ENCODE measurements around the gene MIA3. TPM values are rescaled to one million over a fixed set of nuclear protein-coding genes. Genes with fewer than 3 reads are reported as not detected.
A peak's percentile ranks its signal among the peaks of the same experiment; 100 is the strongest.

The MIA3 gene, protein sequence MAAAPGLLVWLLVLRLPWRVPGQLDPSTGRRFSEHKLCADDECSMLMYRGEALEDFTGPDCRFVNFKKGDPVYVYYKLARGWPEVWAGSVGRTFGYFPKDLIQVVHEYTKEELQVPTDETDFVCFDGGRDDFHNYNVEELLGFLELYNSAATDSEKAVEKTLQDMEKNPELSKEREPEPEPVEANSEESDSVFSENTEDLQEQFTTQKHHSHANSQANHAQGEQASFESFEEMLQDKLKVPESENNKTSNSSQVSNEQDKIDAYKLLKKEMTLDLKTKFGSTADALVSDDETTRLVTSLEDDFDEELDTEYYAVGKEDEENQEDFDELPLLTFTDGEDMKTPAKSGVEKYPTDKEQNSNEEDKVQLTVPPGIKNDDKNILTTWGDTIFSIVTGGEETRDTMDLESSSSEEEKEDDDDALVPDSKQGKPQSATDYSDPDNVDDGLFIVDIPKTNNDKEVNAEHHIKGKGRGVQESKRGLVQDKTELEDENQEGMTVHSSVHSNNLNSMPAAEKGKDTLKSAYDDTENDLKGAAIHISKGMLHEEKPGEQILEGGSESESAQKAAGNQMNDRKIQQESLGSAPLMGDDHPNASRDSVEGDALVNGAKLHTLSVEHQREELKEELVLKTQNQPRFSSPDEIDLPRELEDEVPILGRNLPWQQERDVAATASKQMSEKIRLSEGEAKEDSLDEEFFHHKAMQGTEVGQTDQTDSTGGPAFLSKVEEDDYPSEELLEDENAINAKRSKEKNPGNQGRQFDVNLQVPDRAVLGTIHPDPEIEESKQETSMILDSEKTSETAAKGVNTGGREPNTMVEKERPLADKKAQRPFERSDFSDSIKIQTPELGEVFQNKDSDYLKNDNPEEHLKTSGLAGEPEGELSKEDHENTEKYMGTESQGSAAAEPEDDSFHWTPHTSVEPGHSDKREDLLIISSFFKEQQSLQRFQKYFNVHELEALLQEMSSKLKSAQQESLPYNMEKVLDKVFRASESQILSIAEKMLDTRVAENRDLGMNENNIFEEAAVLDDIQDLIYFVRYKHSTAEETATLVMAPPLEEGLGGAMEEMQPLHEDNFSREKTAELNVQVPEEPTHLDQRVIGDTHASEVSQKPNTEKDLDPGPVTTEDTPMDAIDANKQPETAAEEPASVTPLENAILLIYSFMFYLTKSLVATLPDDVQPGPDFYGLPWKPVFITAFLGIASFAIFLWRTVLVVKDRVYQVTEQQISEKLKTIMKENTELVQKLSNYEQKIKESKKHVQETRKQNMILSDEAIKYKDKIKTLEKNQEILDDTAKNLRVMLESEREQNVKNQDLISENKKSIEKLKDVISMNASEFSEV (N-terminal part only)
- total RNA-seq (10 to 100 TPM; 50.2 to 71.1 (median 61.4) TPM), polyA plus RNA-seq (10 to 100 TPM; 20.2 to 48.6 TPM)
- long read RNA-seq, donor 1, full-length matches to known transcripts: 3 of 24 reads
- long read RNA-seq, donor 1, partial matches to known transcripts: 8 of 24 reads
- long read RNA-seq, donor 1, other reads (novel, unspliced or antisense): 13 of 24 reads
- long read RNA-seq, donor 2, full-length matches to known transcripts: 3 of 65 reads
- long read RNA-seq, donor 2, partial matches to known transcripts: 42 of 65 reads
- long read RNA-seq, donor 2, other reads (novel, unspliced or antisense): 20 of 65 reads
- long read RNA-seq, donor 3, partial matches to known transcripts: 10 of 27 reads
- long read RNA-seq, donor 3, other reads (novel, unspliced or antisense): 17 of 27 reads

- intact Hi-C loops (cut with DNase I): loop anchor here in 2 of 10 donors (2.0 kb wide), 2 partner anchors 23 to 29 kb away; partner anchors contain the start of gene TAF1A (in 1 of the 2)
- peak within 1 kb of the TSS; percentile 75 to 99 (median 96) for H3K4me3 ChIP-seq
- peaks cover 0 to 16% (median 10%) of the 10 kb centered on the region in 12 donors for H3K4me1 ChIP-seq
- 0 to 1% (median 1%) methylated on average over 21 to 81 of the region's 81 CpGs for WGBS, 4 donors
- no peaks in the 10 kb centered on the region for H3K9me3 ChIP-seq
- H3K27ac ChIP-seq: peak within 1 kb of the TSS in 11 of 12 donors; percentile 65 to 87 (median 74)
- peaks cover 0 to 22% (median 16%) of the 10 kb centered on the region in 9 donors for H3K36me3 ChIP-seq
- peaks cover 0 to 12% (median 0%) of the 10 kb centered on the region in 9 donors for H3K27me3 ChIP-seq
- ATAC-seq (peak; percentile 49 to 87 (median 82)), DNase-seq (peak in 4 of 5 donors; percentile 85 to 93 (median 88))
- TF ChIP-seq CTCF (IDR thresholded peaks at IDR 0.05): no peak
- peak in 1 of 2 donors; percentile 19 for TF ChIP-seq POLR2A (IDR thresholded peaks at IDR 0.05)
Observed at GRCh38 chr1:222618001-222618879, at the start of gene MIA3. Gene MIA3 (plus strand): TSS chr1:222618097. CDS start chr1:222618111, 14 bp downstream.

DNA sequence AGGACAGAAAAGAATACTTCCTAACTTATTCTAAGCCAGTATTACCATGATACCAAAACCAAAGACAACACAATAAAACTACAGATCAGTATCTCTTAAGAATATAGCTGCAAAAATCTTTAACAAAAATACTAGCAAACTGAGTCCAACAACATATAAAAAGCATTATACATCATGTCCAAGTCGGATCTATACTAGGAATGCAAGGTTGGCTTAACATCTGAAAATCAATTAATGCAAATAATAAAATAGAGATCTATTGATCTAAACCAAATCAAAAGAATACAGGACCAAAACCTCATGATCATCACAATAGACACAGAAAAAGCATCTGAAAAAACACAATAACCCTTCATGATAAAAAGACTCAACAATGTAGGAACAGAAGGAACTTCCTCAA is 47.1 kb upstream of the MIA3 start:
- Histone ChIP-seq H3K27ac (no peak overlapping the region), H3K4me1 (no peaks in the 10 kb centered on the region), H3K4me3 (no peak overlapping the region), H3K9me3 (peaks cover 0 to 10% (median 0%) of the 10 kb centered on the region in 12 donors), H3K36me3 (peaks cover 0 to 68% (median 39%) of the 10 kb centered on the region in 9 donors), H3K27me3 (no peaks in the 10 kb centered on the region)
- no peak for TF ChIP-seq CTCF (IDR thresholded peaks at IDR 0.05)
- no peak for TF ChIP-seq POLR2A (IDR thresholded peaks at IDR 0.05)
- WGBS, 4 donors: 94 to 98% (median 97%) methylated on average over 1 of the region's 1 CpG
- ATAC-seq (no peak), DNase-seq (no peak)
- intact Hi-C loops (cut with DNase I): no loop called here

DNA sequence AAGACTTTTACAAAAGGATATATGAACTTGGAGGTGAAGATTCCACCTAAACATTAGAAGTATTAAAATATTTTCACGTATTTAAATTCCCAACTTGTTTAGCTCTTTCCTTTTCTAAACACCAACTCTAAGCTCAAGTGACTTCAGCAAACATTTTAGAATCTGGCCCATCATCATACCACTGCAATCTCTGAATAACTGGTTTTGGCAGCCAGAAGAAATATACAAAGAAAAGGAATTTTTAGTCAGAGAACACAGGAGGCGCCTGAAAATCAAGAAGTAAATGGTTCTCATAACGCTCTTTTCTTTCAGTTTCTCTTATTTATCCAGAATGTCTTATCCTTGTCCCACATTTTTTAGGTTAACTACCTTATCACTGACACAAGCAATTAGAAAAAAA is 38.6 kb upstream of the MIA3 start:
- intact Hi-C loops (cut with DNase I): no loop called here
- WGBS, 4 donors: 96 to 97% (median 96%) methylated on average over 3 of the region's 3 CpGs
- no peaks in the 10 kb centered on the region for H3K9me3 ChIP-seq
- peaks cover 0 to 68% (median 18%) of the 10 kb centered on the region in 9 donors for H3K36me3 ChIP-seq
- TF ChIP-seq CTCF (IDR thresholded peaks at IDR 0.05): no peak
- TF ChIP-seq POLR2A (IDR thresholded peaks at IDR 0.05): no peak
- H3K4me3 ChIP-seq: no peak overlapping the region
- H3K27me3 ChIP-seq: no peaks in the 10 kb centered on the region
- no peak overlapping the region for H3K27ac ChIP-seq
- ATAC-seq (no peak), DNase-seq (no peak)
- H3K4me1 ChIP-seq: peaks cover 0 to 17% (median 0%) of the 10 kb centered on the region in 12 donors
